Vagina (tissue), 2 donors: ENCODE data around the gene TMEFF1. TPM values are rescaled to one million over a fixed set of nuclear protein-coding genes. Genes with fewer than 3 reads are reported as not detected.

Experiments used
- DNase-seq, 2 donors: peaks; one replicate each; pipeline ENCODE4 v3.0.0-alpha.2; 2017; ENCODE audit errors: extremely low spot score in 2 of 2
- H3K27ac ChIP-seq: fragments of 200-600 bp; sonication (generic); one replicate; pipeline ENCODE4 v1.5.1; 2019
- H3K27me3 ChIP-seq: fragments of 200-600 bp; sonication (generic); one replicate; pipeline ENCODE4 v1.5.1; 2019
- H3K36me3 ChIP-seq, 2 donors: fragments of 200-600 bp; sonication (generic); one replicate each; pipeline ENCODE4 v1.5.1; 2017 to 2019
- H3K4me1 ChIP-seq: fragments of 200-600 bp; sonication (generic); one replicate; pipeline ENCODE4 v1.5.1; 2019
- H3K4me3 ChIP-seq, 2 donors: fragments of 200-600 bp; sonication (generic); 1 replicate in 1 of 2; 2 replicates in 1 of 2; pipeline ENCODE4 v1.5.1; 2016 to 2019
- H3K9me3 ChIP-seq: fragments of 200-600 bp; sonication (generic); one replicate; pipeline ENCODE4 v1.5.1; 2019
- POLR2A ChIP-seq, 2 donors: fragments of 450-650 bp; IDR thresholded peaks; one replicate each; pipeline ENCODE4 v1.6.1; 2017; ENCODE audit warnings: antibody characterized with exemption in 2 of 2, mild to moderate bottlenecking in 2 of 2, moderate library complexity in 2 of 2
- POLR2AphosphoS5 ChIP-seq, 2 donors: sonication (generic); formaldehyde crosslinking; IDR thresholded peaks; one replicate each; pipeline ENCODE4 v1.9.0; 2017; ENCODE audit warnings: antibody characterized with exemption in 2 of 2, mild to moderate bottlenecking in 2 of 2, low read depth in 1 of 2; ENCODE audit not compliant: insufficient read depth in 1 of 2
- intact Hi-C: fragments of 100-400 bp; cut with DNase I; formaldehyde crosslinking; loops from one replicate; pipeline ENCODE4 v1.15.1; 2023
- total RNA-seq: library from RNA; depleted of rRNA; stranded (reverse); fragments of >200 nt; gene quantifications from one replicate; pipeline ENCODE4 v1.2.3, GENCODE V29; 2016
- TF ChIP-seq, protein P1 (sequence below), 3 experiments: fragments of 450-650 bp in 2 of 3; fragments of 200-600 bp in 1 of 3; sonication (generic) in 1 of 3; IDR thresholded peaks; one replicate each; pipeline ENCODE4 v1.5.1; 2017 to 2019; ENCODE audit warnings: antibody characterized with exemption in 3 of 3, mild to moderate bottlenecking in 2 of 3, moderate library complexity in 2 of 3

The TMEFF1 gene
- total RNA-seq, 1 donor from 2014 or later, result not detected

DNA sequence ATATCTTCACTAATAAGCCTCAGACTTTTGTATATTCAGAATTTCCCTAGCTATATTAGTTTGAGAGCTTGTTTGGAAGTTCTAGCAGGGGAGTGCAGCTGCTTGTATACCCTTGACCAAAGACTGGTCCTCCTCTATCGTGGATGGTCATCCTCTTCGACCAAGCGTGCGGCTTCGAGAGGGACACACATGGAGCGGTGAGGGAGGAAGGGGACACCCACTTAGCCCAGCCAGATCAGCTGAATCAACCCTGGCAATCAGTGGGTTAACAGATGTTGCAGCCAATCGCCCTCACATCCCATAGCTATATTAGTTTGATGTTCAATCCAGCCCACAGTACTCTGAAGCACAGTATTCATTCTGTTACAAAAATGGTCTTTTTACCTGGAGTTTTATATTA is 108.1 kb downstream of the TMEFF1 start:
- no peak overlapping the region for H3K4me3 ChIP-seq
- no peaks in the 10 kb centered on the region for H3K4me1 ChIP-seq
- H3K27me3 ChIP-seq, result no peaks in the 10 kb centered on the region
- TF ChIP-seq POLR2AphosphoS5 (IDR thresholded peaks at IDR 0.05; ENCODE audit: insufficient read depth in 1 of 2, low read depth in 1 of 2), result no peak
- H3K9me3 ChIP-seq, result no peaks in the 10 kb centered on the region
- DNase-seq, result no peak
- no peak overlapping the region for H3K27ac ChIP-seq
- intact Hi-C loops, result no loop called here
- no peaks in the 10 kb centered on the region for H3K36me3 ChIP-seq

DNA sequence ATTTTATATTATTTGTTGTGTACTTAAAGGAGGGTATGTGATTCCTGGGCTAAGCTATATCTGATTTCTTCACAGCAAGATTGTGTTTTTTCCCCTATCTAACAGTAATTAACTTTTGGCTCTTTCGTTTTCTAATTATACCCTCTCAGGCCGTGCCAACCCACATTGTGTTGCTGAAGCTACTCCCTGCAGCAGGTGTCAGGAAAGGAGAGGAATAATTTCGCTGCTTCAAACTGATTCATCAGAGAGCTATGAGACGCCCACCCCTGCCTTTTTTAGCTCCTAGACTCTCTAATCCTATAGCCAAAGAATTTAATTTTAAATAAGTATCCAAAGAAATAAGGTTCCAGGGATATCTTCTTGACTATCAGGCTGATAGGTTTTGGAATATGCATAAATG is 108.7 kb downstream of the TMEFF1 start:
- H3K27me3 ChIP-seq, result no peaks in the 10 kb centered on the region
- H3K36me3 ChIP-seq, result no peaks in the 10 kb centered on the region
- intact Hi-C loops, result no loop called here
- no peak overlapping the region for H3K4me3 ChIP-seq
- no peaks in the 10 kb centered on the region for H3K4me1 ChIP-seq
- DNase-seq, result no peak
- H3K9me3 ChIP-seq, result no peaks in the 10 kb centered on the region
- H3K27ac ChIP-seq, result no peak overlapping the region
- TF ChIP-seq POLR2A (IDR thresholded peaks at IDR 0.05), result no peak
- TF ChIP-seq, protein P1, sequence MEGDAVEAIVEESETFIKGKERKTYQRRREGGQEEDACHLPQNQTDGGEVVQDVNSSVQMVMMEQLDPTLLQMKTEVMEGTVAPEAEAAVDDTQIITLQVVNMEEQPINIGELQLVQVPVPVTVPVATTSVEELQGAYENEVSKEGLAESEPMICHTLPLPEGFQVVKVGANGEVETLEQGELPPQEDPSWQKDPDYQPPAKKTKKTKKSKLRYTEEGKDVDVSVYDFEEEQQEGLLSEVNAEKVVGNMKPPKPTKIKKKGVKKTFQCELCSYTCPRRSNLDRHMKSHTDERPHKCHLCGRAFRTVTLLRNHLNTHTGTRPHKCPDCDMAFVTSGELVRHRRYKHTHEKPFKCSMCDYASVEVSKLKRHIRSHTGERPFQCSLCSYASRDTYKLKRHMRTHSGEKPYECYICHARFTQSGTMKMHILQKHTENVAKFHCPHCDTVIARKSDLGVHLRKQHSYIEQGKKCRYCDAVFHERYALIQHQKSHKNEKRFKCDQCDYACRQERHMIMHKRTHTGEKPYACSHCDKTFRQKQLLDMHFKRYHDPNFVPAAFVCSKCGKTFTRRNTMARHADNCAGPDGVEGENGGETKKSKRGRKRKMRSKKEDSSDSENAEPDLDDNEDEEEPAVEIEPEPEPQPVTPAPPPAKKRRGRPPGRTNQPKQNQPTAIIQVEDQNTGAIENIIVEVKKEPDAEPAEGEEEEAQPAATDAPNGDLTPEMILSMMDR (IDR thresholded peaks at IDR 0.05), result no peak

DNA sequence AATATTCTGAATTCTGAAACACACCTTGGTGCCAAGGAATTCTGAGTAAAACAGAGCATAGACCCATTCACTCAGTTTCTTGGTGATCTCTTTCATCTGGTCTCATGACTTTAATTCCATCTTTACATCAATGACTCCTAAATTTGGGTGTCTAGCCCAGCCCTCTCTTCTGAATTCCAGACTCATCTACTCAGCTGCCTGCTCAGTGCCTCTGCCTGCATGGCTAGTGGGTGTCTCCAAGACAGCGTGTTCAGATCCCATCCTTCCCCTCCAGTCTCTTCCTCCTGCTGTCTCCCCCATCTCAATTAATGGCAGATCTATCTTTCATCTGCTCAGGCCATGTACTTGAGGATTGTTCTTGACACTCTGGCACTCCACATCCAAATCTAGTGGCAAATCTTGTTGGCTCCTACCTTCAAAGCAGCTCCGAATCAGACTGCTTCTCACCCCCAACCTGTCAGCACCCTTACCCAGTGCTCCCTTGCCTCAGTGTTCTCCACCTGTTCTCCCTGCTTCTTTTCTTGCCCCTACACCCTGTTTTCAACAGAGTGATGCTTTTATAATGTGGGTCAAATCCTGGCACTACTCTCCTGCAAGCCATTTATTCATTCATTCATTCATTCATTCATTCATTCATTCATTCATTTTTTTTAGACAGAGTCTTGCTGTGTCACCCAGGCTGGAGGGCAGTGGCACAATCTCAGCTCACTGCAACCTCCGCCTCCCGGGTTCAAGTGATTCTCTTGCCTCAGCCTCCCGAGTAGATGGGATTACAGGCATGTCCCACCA is 110.3 kb downstream of the TMEFF1 start:
- Histone ChIP-seq H3K36me3 (no peaks in the 10 kb centered on the region), H3K27ac (no peak overlapping the region), H3K4me3 (no peak overlapping the region), H3K27me3 (no peaks in the 10 kb centered on the region), H3K4me1 (no peaks in the 10 kb centered on the region), H3K9me3 (no peaks in the 10 kb centered on the region)
- TF ChIP-seq POLR2A (IDR thresholded peaks at IDR 0.05) (no peak), POLR2AphosphoS5 (IDR thresholded peaks at IDR 0.05; ENCODE audit: insufficient read depth in 1 of 2, low read depth in 1 of 2) (no peak)
- TF ChIP-seq, protein P1 (IDR thresholded peaks at IDR 0.05), result no peak
- no peak for DNase-seq
- intact Hi-C loops, result no loop called here

DNA sequence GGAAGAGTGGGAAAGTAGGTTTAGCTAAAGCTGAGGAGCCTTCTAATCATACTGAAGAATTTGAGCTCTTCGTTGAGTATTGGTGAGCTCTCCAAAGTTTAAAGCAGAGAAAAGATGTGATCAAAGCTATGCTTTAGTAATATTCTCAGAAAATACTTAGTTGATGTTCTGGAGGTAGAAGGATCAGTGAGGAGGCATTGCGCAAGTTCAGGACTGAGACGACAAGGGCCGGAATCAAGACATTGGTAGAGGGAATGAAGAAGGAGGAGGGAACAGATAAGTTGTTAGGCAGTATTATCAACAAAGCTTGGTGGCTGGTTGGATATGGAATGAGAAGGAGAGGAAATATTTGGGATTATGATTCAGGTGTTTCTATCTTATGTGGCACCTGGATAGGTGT is 112.0 kb downstream of the TMEFF1 start:
- DNase-seq, result no peak
- no peak overlapping the region for H3K4me3 ChIP-seq
- no peak for TF ChIP-seq POLR2A (IDR thresholded peaks at IDR 0.05)
- no peak for TF ChIP-seq POLR2AphosphoS5 (IDR thresholded peaks at IDR 0.05; ENCODE audit: insufficient read depth in 1 of 2, low read depth in 1 of 2)
- no peak overlapping the region for H3K27ac ChIP-seq
- H3K36me3 ChIP-seq, result no peaks in the 10 kb centered on the region
- H3K27me3 ChIP-seq, result no peaks in the 10 kb centered on the region
- intact Hi-C loops, result no loop called here
- no peaks in the 10 kb centered on the region for H3K9me3 ChIP-seq
- H3K4me1 ChIP-seq, result no peaks in the 10 kb centered on the region

DNA sequence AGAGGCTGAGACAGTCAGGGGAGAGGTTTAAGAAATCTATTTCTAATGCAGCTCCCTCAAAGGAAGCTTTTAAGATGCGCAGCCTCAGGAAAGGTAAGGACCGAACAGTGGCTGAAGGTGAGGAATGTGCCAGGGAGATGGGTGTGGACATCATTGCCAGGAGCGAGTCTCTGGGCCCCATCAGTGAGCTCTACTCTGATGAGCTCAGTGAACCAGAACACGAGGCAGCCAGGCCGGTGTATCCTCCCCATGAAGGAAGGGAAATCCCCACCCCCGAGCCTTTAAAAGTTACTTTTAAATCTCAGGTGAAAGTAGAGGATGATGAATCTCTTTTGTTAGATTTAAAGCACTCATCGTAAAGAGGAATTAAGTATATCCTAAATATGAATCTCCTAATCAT is 113.1 kb downstream of the TMEFF1 start:
- intact Hi-C loops, result no loop called here
- TF ChIP-seq, protein P1 (IDR thresholded peaks at IDR 0.05), result no peak
- no peak for TF ChIP-seq POLR2AphosphoS5 (IDR thresholded peaks at IDR 0.05; ENCODE audit: insufficient read depth in 1 of 2, low read depth in 1 of 2)
- no peak for TF ChIP-seq POLR2A (IDR thresholded peaks at IDR 0.05)
- H3K9me3 ChIP-seq, result no peaks in the 10 kb centered on the region
- no peak overlapping the region for H3K27ac ChIP-seq
- DNase-seq, result no peak
- H3K27me3 ChIP-seq, result no peaks in the 10 kb centered on the region
- H3K4me1 ChIP-seq, result no peaks in the 10 kb centered on the region
- no peak overlapping the region for H3K4me3 ChIP-seq
- H3K36me3 ChIP-seq, result no peaks in the 10 kb centered on the region

DNA sequence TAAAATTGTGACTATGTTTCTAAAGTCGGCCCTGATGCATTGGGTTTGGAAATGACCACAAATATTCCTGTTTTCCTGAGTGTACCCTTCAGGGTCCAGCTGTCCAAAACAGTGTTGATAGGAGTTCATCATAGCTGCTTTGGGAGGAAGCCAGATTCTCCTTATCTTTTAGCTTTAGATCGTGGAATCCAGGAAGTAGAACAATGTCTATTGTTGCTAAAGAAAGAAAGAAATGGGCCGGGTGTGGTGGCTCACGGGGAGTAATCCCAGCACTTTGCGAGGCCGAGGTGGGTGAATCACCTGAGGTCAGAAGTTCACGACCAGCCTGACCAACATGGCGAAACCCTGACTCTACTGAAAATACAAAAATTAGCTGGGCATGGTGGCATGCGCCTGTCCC is 114.4 kb downstream of the TMEFF1 start:
- Histone ChIP-seq H3K36me3 (no peaks in the 10 kb centered on the region), H3K9me3 (no peaks in the 10 kb centered on the region), H3K27ac (no peak overlapping the region), H3K4me3 (no peak overlapping the region), H3K4me1 (no peaks in the 10 kb centered on the region), H3K27me3 (no peaks in the 10 kb centered on the region)
- DNase-seq, result no peak
- intact Hi-C loops, result no loop called here
- TF ChIP-seq, protein P1 (IDR thresholded peaks at IDR 0.05), result no peak
- TF ChIP-seq POLR2A (IDR thresholded peaks at IDR 0.05), result no peak
- no peak for TF ChIP-seq POLR2AphosphoS5 (IDR thresholded peaks at IDR 0.05; ENCODE audit: insufficient read depth in 1 of 2, low read depth in 1 of 2)
